ENCODE measurements around the gene LAMA5. TPM values are rescaled to one million over a fixed set of nuclear protein-coding genes. Genes with fewer than 3 reads are reported as not detected.

The LAMA5 gene
- total and polyA plus RNA-seq, 2 of the 8 experiments (the other 6 are each of a cell fraction or from before 2014, with no cell fraction given) = 34.4 to 225 TPM

- H3K23ac ChIP-seq (ENCODE audit: insufficient read length) = no peak overlapping the region
- H2AFZ ChIP-seq (ENCODE audit: low read length) = no peak overlapping the region
- H4K8ac ChIP-seq (ENCODE audit: extremely low read depth, insufficient read depth, low read length) = no peak overlapping the region
- peak overlapping the region; percentile 31; the same call in 1 of the 2 replicates for H2AK5ac ChIP-seq (ENCODE audit: low read depth, low read length)
- ChIA-PET POLR2A (ENCODE audit: partially characterized antibody) (interaction anchor here (0.8 to 4.0 kb wide), 4 partner anchors 15 to 225 kb away, joined by 3 to 25 read pairs (median 4); no protein-coding TSS in a partner anchor), CTCF (ENCODE audit: partially characterized antibody) (interaction anchor here (1.0 to 4.6 kb wide), 11 partner anchors 9 to 179 kb away, joined by 3 to 48 read pairs (median 6); no protein-coding TSS in a partner anchor)
- no peak overlapping the region for H3K4me3 ChIP-seq (ENCODE audit: extremely low read depth in 1 of 4, insufficient read depth in 2 of 4, low read depth in 3 of 4, low read length in 4 of 4)
- H2BK120ac ChIP-seq (replicated peaks; ENCODE audit: low read depth, low read length) = no peak overlapping the region
- H2BK15ac ChIP-seq (ENCODE audit: low read length) = peak overlapping the region; percentile 53; the same call in 1 of the 2 replicates
- H2BK5ac ChIP-seq (ENCODE audit: low read depth, low read length) = no peak overlapping the region
- H3K27ac ChIP-seq (ENCODE audit: low read depth, low read length) = no peak overlapping the region
- FAIRE-seq = no peak
- no peak overlapping the region for H2BK12ac ChIP-seq (ENCODE audit: low read depth, low read length)
- no peak overlapping the region for H3K4ac ChIP-seq (replicated peaks; ENCODE audit: insufficient read length, low read depth, low read length)
- no peak overlapping the region for H3K14ac ChIP-seq (ENCODE audit: insufficient read length)
- 85% methylated on average over 11 of the region's 12 CpGs; no CpG with 5 or more reads in 1 of the 2 experiments for WGBS, 2 experiments (ENCODE audit: extremely low coverage in 1 of 2, insufficient coverage in 1 of 2, insufficient read length in 1 of 2, insufficient replicate concordance in 2 of 2, low coverage in 1 of 2, low lambda C conversion rate in 2 of 2, missing lambda C conversion rate in 1 of 2)
- no peak overlapping the region for H4K5ac ChIP-seq (ENCODE audit: insufficient read length, low read depth, low read length)
- peaks cover 0 to 20% of the 10 kb centered on the region in 2 experiments for H4K20me1 ChIP-seq (replicated peaks in 1 of 2; ENCODE audit: control insufficient read depth in 1 of 2, insufficient read depth in 2 of 2, low read length in 2 of 2)
- DNase-seq (ENCODE audit: low read depth in 1 of 2, low spot score in 2 of 2) = no peak
- no peak overlapping the region for H3K9ac ChIP-seq (replicated peaks in 1 of 4; ENCODE audit: extremely low read depth in 1 of 4, low read depth in 3 of 4, low read length in 3 of 4)
- H3K79me2 ChIP-seq (ENCODE audit: control insufficient read depth in 1 of 2, insufficient read depth in 2 of 2, low read length in 2 of 2) = no peaks in the 10 kb centered on the region; a peak in 1 of 4 replicates
- no peaks in the 10 kb centered on the region for H3K36me3 ChIP-seq (ENCODE audit: control insufficient read depth in 2 of 4, insufficient read depth in 4 of 4, low read length in 3 of 4)
- H4K91ac ChIP-seq (replicated peaks; ENCODE audit: insufficient read length, low read length) = no peak overlapping the region
- H3K4me2 ChIP-seq (ENCODE audit: insufficient read depth in 1 of 2, low read depth in 2 of 2, low read length in 2 of 2) = no peak overlapping the region
- H3K9me3 ChIP-seq (ENCODE audit: insufficient read depth in 2 of 2, low read depth in 1 of 2, low read length in 1 of 2) = no peaks in the 10 kb centered on the region
- H2BK20ac ChIP-seq (ENCODE audit: low read length) = no peak overlapping the region
- no peaks in the 10 kb centered on the region for H3K79me1 ChIP-seq (ENCODE audit: low read depth, low read length)
- no peaks in the 10 kb centered on the region; the same call in 1 of the 2 replicates for H3K23me2 ChIP-seq (ENCODE audit: low read depth, low read length)
- peaks cover 0 to 8% (median 1%) of the 10 kb centered on the region in 4 experiments; a peak in 2 of 7 replicates for H3K27me3 ChIP-seq (replicated peaks in 1 of 4; ENCODE audit: control insufficient read depth in 3 of 4, extremely low read depth in 1 of 4, insufficient read depth in 3 of 4, low read length in 3 of 4)
- no peak overlapping the region for H3K18ac ChIP-seq (ENCODE audit: extremely low read depth, low read length)
- no peak overlapping the region for H3K56ac ChIP-seq (replicated peaks; ENCODE audit: insufficient read length, low read depth, low read length)
- peaks cover 0 to 26% (median 8%) of the 10 kb centered on the region in 4 experiments; a peak in 6 of 7 replicates for H3K4me1 ChIP-seq (replicated peaks in 1 of 4; ENCODE audit: control insufficient read depth in 3 of 4, insufficient read depth in 4 of 4, low read length in 3 of 4)
- TF ChIP-seq CBX8 (IDR thresholded peaks at IDR 0.05; ENCODE audit: borderline replicate concordance, low read depth, low read length) (no peak), SAP30 (IDR thresholded peaks at IDR 0.05; ENCODE audit: insufficient read depth, insufficient replicate concordance, low read length) (no peak), BACH1 (IDR thresholded peaks at IDR 0.05; ENCODE audit: low read length) (no peak), TEAD4 (IDR thresholded peaks at IDR 0.05; ENCODE audit: low read depth, low read length) (no peak), MAX (IDR thresholded peaks at IDR 0.05) (no peak), CHD1 (IDR thresholded peaks at IDR 0.05; ENCODE audit: low read depth, low read length) (no peak), HDAC6 (IDR thresholded peaks at IDR 0.05; ENCODE audit: low read depth, low read length) (no peak), POLR2A (IDR thresholded peaks at IDR 0.05; ENCODE audit: control extremely low read depth in 1 of 2, low read depth in 2 of 2, low read length in 2 of 2) (no peak), TAF7 (optimal IDR thresholded peaks at IDR 0.05; ENCODE audit: borderline replicate concordance, low read depth, low read length) (no peak), PHF8 (conservative IDR thresholded peaks at IDR 0.05; ENCODE audit: low read depth, low read length) (no peak), GABPA (IDR thresholded peaks at IDR 0.05; ENCODE audit: borderline replicate concordance, insufficient read depth, low read length) (no peak), RXRA (IDR thresholded peaks at IDR 0.05; ENCODE audit: insufficient read depth, low read depth, low read length) (no peak), SUZ12 (IDR thresholded peaks at IDR 0.05; ENCODE audit: low read length) (no peak), CEBPB (IDR thresholded peaks at IDR 0.05; ENCODE audit: low read depth, low read length) (no peak)
Measured at GRCh38 chr20:62408640-62409039, 41.5 kb upstream of the LAMA5 start.

All from H1 (cell line).